Kasumi-1 (cell line): ENCODE measurements around the gene SMCHD1.
"Not testable (repeated sequence)": the region's sequence is repeated elsewhere in the genome, so short reads cannot be mapped to it uniquely, and the experiment has no call there.

ENCODE experiments used
- DNase-seq, 2 experiments: peaks; one replicate each; lab custom pipeline; 2025; lab: John Stamatoyannopoulos, UW

SMCHD1 gene

DNA sequence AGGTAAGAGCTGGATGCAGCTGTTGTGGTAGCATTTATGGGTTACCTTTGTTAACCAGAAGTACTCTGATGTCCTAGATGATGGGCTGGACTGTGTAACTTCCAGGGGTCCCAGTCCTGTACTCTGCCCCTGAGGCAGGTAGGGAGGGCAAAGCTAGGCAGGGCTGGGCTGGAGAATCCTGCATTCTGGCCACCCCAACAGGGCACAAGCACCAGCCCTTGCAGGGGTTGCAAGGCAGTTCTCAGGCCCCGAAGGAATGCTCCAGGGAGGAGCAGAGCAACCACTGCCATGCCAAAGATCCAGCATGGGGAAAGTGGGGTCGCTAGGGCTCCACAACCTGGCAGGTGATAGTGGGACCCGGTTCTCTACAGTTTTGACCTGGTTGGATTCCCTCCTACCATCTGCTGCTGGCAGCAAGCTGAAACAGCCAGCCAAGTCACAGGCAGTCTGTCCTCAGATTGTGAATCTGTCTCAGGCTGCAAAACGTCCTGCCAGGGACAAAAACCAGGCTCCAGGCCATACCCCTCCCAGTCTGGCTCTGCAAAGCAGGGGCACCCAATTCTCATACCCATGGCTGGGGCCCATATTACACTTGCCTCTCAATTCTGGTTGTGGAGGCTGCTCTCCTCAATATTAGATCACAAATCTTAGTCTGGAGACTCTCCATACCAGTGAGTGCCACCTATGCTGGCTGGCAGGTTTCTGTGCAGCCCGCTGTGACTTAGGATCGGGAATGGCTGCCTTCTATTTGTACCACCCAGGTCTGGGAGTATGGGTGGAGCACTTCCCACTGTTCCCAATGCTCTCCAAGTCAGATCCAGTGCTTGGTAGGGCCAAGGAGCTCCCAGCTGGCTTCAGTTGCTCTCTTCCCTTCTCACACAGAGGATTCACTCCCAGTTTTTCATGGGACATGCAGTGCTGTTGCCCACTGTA lies 61.1 kb downstream of the SMCHD1 start:
- no peak for DNase-seq

DNA sequence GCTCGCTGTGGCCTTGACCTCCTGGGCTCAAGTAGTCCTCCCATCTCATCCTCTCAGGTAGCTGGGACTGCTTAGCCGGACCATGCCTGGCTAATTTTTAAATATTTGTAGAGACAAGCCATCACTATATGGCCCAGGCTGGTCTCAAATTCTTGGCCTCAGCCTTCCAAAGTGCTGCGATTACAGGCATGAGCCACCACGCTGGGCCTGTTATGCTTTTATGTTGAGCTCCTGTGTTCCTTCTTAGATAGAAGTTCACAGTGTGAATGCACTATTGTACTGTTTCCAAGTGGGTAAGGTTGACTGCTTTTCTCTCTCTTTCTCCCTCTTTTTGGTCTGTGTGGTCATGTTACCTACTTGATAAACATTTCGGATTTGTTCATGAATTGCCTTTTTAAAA lies 61.9 kb downstream of the SMCHD1 start:
- DNase-seq = no peak

DNA sequence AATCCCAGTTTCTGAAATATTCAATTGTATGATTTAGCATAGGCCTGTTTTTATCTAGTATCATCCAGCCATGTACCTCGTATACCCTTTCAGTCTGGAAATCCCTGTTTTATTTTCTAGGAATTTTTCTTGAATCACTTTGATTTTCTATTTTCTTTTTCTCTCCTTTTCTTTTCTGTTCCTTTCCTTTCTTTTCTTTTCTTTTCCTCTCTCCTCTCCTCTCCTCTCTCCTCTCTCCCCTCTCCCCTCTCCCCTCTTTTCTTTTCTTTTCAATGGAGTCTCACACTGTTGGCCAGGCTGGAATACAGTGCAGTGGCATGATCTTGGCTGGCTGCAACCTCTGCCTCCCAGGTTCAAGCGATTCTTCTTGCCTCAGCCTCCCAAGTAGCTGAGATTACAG lies 63.5 kb downstream of the SMCHD1 start:
- no peak for DNase-seq

DNA sequence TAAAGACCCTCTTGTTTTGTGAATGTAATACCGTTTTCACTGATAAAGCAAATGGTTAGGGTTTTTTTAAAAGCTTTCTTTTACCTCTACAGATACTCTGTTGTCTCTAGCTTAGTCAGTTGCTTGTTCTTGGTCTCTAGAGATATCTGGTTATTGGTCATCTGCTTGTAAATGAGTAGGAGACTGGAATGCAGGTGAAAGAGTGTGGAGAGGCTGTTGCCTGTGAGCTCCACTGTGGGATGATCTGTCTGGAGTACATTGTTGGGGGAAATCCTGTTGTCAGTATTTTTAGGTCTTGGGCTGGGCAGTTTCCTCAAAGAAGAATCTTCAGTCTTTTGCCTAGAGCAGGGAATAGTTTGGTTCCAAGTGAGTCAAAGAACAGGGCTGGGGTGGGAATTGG lies 67.7 kb downstream of the SMCHD1 start:
- DNase-seq = no peak

DNA sequence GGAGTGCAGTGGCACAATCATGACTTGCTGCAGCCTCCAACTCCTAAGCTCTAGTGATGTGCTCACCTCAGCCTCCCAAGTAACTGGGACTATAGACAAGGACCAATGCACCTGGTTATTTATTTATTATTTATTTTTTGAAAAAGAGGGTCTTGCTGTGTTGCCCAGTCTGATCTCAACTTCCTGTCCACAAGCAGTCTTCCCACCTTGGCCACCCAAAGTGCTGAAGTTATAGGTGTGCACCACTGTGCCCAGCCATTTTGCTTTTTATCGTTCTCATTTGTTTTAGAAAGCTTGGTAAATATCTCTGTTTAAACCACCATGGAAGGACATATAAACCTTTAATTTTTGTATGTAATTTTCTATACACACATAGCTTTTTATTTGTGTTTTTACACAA lies 74.2 kb downstream of the SMCHD1 start:
- DNase-seq = no peak

DNA sequence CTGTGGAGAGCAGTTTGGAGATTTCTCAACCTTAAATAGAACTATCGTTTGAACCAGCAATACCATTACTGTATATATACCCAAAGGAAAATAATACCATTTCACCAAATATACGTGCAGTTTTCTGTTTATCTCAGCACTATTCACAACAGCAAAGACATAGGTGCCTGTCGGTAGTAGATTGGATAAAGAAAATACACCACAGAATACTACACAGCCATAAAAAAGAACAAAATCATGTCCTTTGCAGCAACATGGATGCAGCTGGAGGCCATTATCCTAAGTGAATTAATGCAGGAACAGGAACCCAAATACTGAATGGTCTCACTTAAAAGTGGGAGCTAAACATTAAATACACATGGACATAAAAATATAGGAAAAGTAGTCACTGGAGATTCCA lies 81.3 kb downstream of the SMCHD1 start:
- DNase-seq = no peak

DNA sequence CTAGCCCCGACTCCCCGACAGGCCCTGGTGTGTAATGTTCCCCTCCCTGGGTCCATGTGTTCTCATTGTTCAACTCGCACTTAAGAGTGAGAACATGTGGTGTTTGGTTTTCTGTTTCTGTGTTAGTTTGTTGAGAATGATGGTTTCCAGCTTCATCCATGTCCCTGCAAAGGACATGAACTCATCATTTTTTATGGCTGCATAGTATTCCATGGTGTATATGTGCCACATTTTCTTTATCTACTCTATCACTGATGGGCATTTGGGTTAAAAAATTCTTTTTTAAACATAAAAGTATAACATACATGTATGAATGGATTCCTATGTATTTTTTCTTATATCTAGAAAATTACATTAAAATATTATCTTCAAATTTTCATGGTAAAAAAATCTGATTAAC lies 84.6 kb downstream of the SMCHD1 start:
- not testable (repeated sequence) for DNase-seq

DNA sequence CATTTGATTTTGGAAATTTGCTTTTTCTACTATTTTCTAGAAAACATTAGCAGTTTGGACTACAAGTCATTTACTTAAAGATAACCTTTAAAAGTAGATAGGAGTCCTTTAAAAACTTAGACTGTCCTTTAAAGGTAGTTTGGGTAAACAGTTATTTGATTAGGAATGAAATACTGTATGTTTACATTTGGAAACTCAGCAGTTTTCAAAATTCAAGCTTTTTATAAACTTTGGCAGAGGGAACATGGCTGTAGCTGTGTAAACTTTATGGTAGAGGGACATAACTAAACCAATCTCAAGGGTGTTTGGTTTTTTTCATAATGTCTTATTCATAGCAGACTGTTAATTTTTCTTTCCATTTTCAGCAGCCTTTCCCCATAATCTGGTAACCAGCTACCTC lies 90.7 kb downstream of the SMCHD1 start:
- DNase-seq = no peak

DNA sequence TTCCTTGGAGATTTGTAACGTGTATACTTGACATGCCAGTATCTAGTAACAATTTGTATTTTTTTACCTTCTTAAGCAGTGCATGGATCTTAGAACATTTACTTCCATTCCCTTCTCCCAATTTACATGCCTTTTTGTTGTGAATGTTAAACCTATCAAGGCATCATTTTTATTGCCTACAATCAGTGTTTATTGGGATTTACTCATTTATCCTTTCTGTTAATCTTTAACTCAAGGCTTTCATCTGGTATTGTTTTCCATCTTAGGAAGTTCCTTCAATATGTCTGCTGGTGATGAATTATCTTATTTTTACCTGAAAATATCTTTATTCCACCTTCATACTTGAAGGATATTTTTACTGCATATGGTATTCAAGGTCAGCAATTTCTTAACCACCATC lies 102.8 kb downstream of the SMCHD1 start:
- no peak for DNase-seq

DNA sequence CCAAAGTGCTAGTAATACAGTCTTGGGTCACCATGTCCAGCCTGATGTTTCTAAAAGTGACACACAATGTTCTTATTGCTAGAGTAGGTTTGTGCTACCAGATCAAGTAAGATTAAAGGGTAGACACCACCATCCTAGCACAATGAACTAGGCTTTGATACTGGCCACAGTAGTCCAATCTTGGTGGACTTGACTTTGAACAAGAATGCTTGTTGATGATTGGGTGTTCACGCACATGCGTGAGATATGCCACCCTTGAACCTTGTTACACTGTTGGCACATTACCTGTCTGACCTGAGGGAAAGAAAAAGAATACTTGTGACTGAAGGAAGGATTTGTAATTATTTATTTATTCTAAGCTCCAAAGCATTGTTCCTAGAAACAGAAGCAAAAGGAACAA lies 119.1 kb downstream of the SMCHD1 start:
- DNase-seq = no peak

DNA sequence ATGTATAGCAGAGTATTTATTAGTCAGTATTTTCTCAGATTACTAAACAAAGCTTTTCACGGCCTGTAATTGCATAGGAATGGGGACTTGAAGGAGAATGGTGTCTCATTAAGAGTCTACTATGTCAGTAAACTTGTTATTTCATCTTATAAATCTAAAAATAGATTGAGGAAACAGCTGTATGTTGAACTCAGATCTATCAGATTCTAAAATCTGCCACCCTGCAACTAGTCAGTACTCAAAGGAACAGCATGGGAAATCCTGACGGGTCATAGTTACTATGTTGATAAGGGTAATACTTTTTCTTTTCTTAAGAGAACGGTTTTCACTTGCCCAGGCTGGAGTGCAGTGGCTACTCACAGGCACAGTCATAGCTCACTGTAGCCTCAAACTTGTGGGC lies 121.1 kb downstream of the SMCHD1 start:
- peak; percentile 11 to 34 for DNase-seq

DNA sequence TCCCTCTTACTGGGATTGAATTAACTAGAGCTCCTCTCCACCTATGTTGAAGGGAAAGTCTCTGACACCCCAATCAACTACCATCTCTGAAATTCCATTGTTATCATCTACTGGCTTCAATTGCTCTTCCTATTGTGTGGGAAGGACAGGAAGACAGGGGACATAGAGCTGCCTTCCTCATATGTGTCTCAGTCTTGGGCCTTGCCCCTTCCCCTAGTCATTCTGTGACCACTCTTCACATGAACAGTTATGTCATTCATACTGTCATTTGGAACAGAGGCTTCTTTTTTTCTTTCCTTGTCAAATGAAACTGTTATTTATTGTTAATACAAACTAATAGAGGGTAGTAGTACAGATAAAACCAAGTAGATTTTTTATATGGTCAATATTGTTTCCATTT lies 121.7 kb downstream of the SMCHD1 start:
- DNase-seq = no peak

DNA sequence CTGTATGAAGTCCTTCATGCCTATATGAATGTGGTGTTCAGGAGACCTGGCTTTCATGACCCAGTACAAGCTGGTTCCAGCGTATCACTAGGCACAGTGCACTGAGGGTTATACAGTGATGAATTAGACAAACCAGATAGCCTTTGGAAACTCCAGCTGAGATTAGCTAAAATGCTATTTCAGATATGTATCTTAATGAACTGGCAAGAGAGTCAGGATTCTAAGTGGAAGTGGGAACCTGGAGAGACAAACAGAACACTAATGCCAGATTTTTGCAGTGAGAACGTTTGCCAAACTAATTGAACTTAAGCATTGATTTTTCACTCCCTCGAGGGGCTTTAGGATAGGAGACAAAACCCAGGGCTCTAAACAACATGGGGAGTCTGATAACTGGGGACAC lies 125.2 kb downstream of the SMCHD1 start:
- no peak for DNase-seq

DNA sequence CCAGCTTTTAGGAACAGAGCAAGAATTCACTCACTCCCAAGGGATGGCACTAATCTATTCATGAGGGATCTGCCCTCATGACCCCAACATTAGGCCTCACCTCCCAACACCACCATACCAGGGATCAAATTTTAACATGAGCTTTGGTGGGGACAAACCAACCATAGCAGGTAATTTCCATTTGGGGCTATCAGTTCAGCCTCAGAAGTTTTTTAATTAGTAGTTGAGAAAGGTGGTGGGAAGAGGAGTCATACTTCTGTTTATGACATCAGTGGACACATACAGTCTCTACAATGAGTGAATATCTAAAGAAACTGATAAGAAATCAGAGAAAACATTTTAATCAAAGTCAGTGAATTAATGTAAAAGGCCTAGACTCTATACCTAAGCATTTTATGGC lies 131.7 kb downstream of the SMCHD1 start:
- no peak for DNase-seq

DNA sequence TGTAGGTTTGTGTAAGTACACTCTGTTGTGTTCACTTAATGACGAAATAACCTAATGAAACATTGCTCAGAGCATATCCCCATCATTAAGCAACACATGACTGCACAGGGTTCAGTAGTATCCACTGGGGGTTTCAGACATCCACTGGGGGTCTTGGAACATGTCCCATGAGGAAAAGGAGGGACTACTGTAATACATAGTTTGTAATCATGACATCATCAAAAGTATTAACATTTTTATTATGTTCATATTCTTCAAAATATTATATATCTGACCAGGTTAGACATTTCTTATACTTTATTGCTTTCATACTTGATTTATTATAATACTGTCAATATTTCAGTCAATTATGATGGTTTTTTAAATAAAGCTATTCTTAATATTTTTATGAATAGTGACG lies 136.9 kb downstream of the SMCHD1 start:
- no peak for DNase-seq

DNA sequence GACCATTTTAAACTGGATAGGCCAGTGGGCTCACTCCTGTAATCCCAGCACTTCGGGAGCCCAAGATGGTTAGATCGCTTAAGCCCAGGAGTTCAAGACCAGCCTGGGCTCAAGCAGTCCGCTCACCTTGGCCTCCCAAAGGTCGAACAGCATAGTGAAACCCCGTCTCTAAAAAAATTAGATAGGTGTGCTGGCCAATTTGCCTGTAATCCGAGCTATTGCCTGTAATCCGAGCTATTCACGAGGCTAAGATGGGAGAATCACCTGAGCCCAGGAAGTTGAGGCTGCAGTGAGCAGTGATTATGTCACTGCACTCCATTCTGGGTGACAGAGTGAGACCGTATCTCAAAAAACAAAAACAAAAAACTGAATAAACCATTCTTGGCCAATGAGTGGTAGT lies 138.6 kb downstream of the SMCHD1 start:
- DNase-seq = no peak

DNA sequence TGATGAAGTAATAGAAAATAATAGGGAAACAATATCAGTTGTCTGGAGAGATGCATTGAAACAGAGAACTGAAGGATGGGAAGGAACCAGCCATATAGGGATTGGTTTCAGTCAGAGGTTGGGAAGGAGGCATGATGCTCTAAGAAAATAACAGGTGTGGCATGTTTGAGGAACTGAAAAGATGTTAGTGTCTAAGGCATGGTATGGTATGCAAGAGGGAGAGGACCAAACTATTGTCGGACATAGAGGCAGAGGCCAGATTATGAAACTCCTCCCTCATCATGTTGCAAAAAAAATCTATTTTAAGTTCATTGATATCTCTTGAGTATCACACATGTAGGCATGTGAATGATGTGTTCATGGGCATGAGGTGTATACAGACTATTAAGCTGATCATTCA lies 142.4 kb downstream of the SMCHD1 start:
- no peak for DNase-seq

DNA sequence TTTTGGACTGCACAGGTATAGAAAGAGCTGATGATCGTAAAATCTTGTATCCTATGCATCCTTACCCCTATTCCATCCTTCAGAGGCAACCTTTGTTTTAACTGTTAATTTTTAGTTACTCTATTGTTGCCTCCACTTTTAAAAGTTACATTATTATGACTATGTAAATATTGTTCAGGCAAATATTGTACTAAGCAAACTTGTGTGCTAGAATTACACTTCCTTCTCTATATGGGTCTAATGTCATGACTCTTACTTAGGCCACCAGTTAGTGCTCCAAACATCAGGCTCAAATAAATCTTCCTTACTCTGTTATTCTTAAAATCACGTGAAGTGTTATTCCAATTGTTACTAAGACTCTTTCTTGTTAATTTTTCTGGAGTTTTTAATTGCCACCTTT lies 143.8 kb downstream of the SMCHD1 start:
- no peak for DNase-seq

DNA sequence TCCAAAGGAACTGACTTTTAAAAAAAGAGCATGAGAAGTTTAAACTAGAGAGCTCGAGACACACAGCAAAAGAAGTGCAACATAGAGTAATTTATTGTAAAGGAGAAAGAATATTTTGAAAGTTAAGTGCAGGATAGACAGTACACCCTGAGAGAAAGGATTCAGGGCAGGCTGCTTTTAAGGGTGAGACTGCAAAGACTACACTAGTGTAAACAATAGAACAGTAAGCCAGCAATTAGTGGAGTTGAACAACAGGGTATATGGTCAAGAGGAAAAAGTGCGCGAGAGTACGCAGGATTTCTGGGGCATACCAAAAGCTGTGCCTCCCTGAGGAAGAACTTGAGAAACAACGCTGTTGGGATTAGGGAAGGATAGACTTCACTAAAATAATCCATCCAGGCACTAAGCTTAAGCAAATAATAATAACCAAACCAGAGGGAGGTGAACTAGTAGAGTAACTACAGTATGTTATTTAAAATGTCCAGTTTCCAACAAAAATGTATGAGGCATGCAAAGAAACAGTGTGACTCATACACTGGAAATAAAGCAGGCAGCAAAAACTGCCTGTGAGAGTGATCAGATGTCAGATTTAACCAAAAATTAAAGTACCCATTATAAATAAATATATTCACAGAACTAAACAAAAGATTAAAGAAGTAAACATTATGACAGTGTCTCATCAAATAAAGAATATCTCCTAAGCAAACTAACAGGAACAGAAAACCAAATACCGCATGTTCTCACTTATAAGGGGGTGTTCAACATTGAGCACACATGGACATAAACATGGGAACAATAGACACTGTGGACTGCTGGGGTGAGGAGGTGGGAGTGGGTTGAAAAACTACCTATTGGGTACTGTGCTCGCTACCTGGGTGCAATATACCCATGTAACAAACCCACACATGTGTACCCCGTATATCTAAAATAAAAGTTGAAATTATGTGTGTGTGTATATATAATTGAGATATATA lies 150.7 kb downstream of the SMCHD1 start:
- no peak for DNase-seq

DNA sequence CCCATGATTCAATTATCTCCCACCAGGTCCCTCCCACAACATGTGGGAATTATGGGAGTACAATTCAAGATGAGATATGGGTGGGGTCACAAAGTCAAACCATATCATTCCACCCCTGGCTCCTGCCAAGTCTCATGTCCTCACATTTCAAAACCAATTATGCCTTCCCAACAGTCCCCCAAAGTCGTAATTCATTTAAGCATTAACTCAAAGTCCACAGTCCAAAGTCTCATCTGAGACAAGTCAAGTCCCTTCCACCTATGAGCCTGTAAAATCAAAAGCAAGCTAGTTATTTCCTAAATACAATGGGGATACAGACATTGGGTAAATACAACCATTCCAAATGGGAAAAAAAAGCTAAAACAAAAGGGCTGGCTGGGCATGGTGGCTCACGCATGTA lies 153.1 kb downstream of the SMCHD1 start:
- not testable (repeated sequence) for DNase-seq

DNA sequence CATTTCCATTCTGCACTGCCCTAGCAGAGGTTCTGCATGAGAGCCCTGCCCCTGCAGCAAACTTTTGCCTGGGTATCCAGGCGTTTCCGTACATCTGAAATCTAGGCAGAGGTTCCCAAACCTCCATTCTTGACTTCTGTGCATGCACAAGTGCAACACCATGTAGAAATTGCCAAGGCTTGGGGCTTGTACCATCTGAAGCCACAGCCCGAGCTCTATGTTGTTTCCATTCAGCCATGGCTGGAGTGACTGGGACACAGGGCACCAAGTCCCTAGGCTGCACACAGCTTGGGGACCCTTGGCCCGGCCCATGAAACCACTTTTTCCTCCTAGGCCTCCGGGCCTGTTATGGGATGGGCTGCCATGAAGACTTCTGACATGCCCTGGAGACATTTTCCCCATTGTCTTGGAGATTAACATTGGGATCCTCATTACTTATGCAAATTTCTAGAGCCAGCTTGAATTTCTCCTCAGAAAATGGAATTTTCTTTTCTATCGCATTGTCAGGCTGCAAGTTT lies 154.2 kb downstream of the SMCHD1 start:
- not testable (repeated sequence) for DNase-seq

DNA sequence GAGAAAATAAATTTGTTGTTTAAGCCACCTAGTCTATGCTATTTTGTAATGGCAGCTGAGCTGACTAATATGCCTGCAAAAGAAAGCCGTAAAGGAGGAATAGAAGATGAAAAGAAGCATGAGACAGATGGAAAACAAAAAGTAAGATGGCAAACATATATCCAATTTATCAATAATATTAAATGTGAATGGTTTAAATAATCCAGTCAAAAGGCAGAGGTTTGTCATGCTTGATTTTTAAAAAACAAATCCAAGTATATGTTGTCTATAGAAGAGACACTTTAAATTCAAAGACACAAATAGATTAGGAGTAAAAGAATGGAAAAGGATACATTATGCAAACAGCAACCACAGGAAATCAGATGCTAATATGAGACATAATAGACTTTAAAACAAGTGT lies 155.9 kb downstream of the SMCHD1 start:
- DNase-seq = no peak

DNA sequence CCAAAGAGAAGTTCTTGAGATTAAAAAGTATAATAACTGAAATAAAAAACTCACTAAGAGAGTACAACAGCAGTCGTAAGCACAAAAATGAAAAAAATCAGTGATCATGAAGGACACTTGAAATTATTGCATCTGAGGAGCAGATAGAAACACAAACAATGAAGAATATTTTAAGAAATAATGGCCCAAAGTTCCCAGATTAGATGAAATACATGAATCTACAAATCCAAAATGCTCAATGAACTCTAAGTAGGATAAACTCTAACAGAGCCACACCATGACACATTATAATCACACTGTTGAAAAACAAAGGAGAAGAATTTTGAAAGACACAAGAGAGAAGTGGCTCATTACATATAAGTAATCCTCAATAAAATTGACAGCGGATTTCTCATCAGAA lies 159.4 kb downstream of the SMCHD1 start:
- no peak for DNase-seq
